M059J (cell line): Measurements from ENCODE around the gene LMO2. TPM values are rescaled to one million over a fixed set of nuclear protein-coding genes. Genes with fewer than 3 reads are reported as not detected.
"Not testable (repeated sequence)": the region's sequence is repeated elsewhere in the genome, so short reads cannot be mapped to it uniquely, and the experiment has no call there.

Source experiments
- DNase-seq: peaks from one replicate; pipeline ENCODE4 v3.0.0-alpha.2; 2012; ENCODE audit warnings: low read depth
- total RNA-seq: library from RNA; depleted of rRNA; stranded (reverse); fragments of >200 nt; shearing (Covaris generic); gene quantifications from 2 replicates; pipeline ENCODE4 v1.2.3, GENCODE V29; 2014

Gene LMO2
- total RNA-seq, 1 experiment from 2014 or later = 0.54 TPM

GRCh38 chr11:33861941-33862589 lies 29.8 kb downstream of the LMO2 start:
- DNase-seq = peak; percentile 18

- no peak for DNase-seq
These were observed 30.5 kb downstream of the LMO2 start for GRCh38 chr11:33861386-33861785.

- no peak for DNase-seq
These were observed 30.9 kb downstream of the LMO2 start for GRCh38 chr11:33860926-33861325.

DNA sequence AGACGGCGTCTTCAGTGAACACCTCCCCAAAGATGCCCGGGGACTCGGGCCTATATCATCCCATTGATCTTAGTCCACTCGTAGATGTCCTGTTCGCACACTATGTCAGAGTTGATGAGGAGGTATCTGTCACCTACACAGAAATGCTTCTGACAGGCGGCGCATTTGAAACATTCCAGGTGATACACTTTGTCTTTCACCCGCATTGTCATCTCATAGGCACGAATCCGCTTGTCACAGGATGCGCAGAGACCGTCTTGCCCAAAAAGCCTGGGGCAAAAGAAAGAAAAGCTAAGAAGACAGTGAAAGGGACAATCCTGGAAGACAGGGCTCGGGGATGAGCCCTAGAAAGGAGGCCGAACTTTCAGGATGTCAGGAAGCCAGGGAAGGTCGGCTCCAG lies 32.6 kb downstream of the LMO2 start:
- DNase-seq = no peak

- peak; percentile 63 for DNase-seq
These were observed 33.9 kb downstream of the LMO2 start for GRCh38 chr11:33857933-33858371.

GRCh38 chr11:33855500-33855899 lies 36.4 kb downstream of the LMO2 start:
- no peak for DNase-seq

GRCh38 chr11:33848717-33849390 lies 43.0 kb downstream of the LMO2 start:
- no peak for DNase-seq

DNA sequence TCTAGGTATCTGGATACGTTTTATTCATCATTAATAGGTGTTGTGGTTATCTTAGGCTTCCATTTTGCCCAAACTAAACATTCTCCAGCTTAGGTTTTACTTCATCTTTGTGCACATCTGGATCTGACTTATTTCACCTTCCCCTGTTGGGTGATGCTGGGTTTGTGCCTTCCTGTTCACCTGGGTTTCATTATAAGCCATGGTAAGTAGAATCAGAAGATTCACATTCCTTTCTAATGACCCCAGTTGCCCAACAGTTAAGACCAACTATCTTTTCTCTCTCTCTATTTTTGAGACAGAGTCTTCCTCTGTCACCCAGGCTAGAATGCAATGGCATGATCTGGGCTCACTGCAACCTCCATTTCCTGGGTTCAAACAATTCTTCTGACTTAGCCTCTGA lies 44.6 kb downstream of the LMO2 start:
- DNase-seq = no peak

- no peak for DNase-seq
These were observed 47.6 kb downstream of the LMO2 start for GRCh38 chr11:33844236-33844635.

DNA sequence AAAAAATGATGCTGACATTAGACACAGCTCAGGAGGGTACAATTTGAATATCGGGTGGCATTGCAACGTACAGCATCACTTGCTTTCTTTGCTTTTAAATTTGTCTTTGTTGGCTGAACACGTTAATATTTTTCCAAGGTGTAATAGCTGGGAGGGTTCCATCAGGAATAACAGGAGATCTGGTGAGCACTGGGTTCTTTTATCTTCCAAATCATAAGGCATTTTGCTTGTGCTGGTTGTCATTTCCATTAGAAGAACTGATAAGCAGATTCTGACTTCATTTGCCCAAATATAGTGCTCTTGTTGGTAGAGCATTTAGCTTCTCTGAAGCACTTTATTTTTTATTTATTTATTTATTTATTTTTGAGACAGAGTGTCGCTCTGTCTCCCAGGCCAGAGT lies 48.9 kb downstream of the LMO2 start:
- DNase-seq = no peak

DNA sequence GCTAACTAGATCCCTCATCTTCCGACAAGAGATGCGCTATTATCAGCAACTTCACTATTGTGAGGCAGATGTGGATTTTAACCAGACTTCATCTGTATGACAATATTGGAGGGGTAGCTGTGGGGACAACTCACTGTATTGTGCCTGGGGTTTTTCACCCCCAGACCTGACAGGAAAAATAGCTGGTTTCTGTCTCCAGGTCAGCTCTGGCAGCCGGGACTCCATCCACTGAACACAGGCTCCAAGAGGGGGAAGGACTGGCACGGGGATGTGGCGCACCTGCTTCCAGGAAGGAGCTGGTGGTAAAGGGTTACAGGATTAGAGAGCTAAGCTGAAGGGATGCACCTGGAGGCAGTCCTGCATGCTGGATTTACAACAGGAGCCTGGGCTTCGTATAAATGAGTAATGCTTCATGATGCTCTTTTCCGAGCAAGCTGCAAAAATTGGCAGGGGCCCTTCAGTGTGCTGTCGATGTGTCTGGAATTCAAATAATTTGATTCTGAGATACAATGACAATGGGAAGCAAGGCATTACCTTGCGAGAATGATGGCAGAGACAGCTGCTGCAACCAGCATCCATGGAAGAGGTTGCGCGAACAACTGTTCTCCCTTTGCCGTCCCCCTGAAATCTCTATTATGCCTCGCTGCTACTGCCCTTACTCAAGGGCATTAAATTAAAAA lies 49.5 kb downstream of the LMO2 start:
- no peak for DNase-seq

DNA sequence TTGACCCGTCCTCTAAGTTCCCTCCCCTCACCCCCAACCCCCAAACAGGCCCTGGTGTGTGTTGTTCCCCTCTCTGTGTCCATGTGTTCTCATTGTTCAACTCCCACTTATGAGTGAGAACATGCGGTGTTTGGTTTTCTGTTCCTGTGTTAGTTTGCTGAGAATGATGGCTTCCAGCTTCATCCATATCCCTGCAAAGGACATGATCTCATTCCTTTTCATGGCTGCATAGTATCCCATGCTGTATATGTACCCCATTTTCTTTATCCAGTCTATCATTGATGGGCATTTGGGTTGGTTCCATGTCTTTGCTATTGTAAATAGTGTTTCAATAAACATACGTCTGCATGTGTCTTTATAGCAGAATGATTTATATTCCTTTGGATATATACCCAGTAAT lies 53.6 kb downstream of the LMO2 start:
- DNase-seq = not testable (repeated sequence)

DNA sequence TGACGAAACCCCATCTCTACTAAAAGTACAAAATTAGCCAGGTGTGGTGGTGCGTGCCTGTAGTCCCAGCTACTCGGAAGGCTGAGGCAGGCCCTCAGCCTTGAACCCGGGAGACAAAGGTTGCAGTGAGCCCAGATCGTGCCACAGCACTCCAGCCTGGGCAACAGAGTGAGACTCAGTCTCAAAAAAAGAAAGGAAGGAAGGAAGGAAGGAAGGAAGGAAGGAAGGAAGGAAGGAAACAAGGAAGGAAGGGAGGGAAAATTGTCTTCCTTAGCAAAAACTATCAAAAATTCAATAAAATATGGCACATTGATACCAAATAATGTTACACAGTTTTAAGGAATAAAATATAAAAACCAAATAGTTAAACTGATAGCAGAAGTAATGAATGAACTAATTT lies 54.5 kb downstream of the LMO2 start:
- not testable (repeated sequence) for DNase-seq

- peak; percentile 86 for DNase-seq
These were observed 56.6 kb downstream of the LMO2 start for GRCh38 chr11:33835143-33835878.

- no peak for DNase-seq
These were observed 59.2 kb downstream of the LMO2 start for GRCh38 chr11:33832676-33833075.

DNA sequence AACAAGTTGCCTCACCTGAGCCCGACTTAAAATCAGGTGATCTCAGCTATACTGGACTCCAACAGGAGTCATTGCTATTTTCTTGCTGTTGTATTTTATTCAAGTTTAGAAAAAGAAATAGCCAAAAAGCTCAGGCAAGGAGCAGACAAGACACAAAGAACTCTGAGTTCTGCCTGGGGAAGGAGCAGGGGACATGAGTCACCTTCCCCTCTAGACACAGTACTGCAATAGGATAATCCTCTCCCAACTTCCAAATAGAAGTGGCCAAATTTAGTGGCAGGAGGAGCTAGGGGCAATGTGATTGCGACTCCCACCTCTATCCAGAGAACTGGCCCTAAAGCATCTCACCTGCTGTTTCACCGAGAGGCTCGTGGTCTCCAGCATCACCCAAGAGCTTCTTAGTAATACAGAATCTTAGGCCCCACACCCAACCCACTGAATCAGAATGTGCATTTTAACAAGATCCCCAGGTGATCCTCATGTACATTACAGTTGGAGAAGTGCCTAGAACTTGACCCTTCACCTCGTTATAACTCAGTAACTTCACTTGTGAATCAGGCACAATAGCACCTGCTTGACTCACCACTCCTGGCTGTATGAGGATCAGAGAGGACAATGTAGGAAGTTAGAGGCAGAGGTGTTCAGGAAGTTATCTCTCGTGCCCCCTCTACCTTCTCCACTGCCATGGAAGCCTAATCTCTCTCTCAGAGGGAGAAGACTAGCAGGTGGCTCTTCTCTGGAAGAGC lies 60.8 kb downstream of the LMO2 start:
- peak; percentile 33 for DNase-seq

DNA sequence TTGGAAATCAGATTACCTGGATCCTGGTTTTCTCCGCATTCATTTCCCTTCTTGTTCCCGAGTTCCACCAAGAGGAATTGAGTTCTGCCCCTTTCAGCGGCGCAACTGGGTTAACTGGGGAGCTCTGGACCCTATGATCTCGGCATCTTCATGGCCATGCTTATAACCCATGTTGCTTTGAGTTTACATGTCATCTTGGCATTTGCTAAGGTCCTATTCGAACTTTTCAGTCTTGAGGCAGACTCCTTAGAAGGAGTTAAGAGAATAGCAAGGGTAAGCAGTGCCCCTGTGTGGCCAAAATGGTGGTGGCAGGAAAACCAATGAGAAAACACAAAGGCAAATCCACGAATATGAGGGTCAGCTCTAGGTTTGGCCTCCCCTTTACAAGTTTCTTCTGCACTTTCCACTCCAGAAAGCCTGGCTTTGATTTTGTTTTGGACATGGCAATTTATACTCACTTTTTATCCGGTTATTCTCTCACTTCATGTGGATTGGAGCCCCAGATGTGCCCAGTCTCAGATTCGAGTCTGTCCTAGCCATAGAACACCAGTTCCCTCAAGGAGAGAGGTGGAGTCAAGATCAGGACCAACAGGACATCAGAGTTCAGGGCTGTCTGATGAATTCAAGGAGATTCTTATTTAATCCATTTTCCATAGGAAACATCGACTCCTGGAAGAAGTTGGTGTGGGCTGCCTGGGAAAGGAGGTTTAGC lies 62.3 kb downstream of the LMO2 start:
- peak; percentile 76 for DNase-seq

- DNase-seq = no peak
These were observed 63.1 kb downstream of the LMO2 start for GRCh38 chr11:33828604-33829429.

- DNase-seq = no peak
These were observed 64.7 kb downstream of the LMO2 start for GRCh38 chr11:33827206-33827605.
